Measurements from ENCODE around the gene XPNPEP1.
"Not testable (repeated sequence)": the region's sequence is repeated elsewhere in the genome, so short reads cannot be mapped to it uniquely, and the experiment has no call there.

The XPNPEP1 gene

GRCh38 chr10:109922358-109922975, 844 bp downstream of the XPNPEP1 start:
- H3K4me1 ChIP-seq = peaks cover 8% of the 10 kb centered on the region; the same call in 1 of the 2 replicates
- H3K9me3 ChIP-seq = no peaks in the 10 kb centered on the region
- DNase-seq (ENCODE audit: low spot score in 2 of 2) = no peak
- no peaks in the 10 kb centered on the region for H3K36me3 ChIP-seq (replicated peaks)
- no peaks in the 10 kb centered on the region for H3K27me3 ChIP-seq (ENCODE audit: low read depth)
- H3K4me3 ChIP-seq = peak overlapping the region; percentile 66
- in situ Hi-C loops (cut with MboI; ENCODE audit: low sequenced_read_pairs) = no loop called here

- in situ Hi-C loops (cut with MboI; ENCODE audit: low sequenced_read_pairs) = no loop called here
Observed at GRCh38 chr10:109920016-109920415, 3.3 kb downstream of the XPNPEP1 start.

GRCh38 chr10:109919220-109919619, 4.1 kb downstream of the XPNPEP1 start:
- H3K27me3 ChIP-seq (ENCODE audit: low read depth) = no peaks in the 10 kb centered on the region
- in situ Hi-C loops (cut with MboI; ENCODE audit: low sequenced_read_pairs) = no loop called here
- H3K36me3 ChIP-seq (replicated peaks) = no peaks in the 10 kb centered on the region
- DNase-seq (ENCODE audit: low spot score in 2 of 2) = no peak
- no peaks in the 10 kb centered on the region for H3K9me3 ChIP-seq
- no peak overlapping the region for H3K4me3 ChIP-seq
- H3K4me1 ChIP-seq = peaks cover 8% of the 10 kb centered on the region; the same call in 1 of the 2 replicates

More at GRCh38 chr10:109920016-109920415, 3.3 kb downstream of the XPNPEP1 start:
- no peak overlapping the region for H3K4me3 ChIP-seq
- no peaks in the 10 kb centered on the region for H3K27me3 ChIP-seq (ENCODE audit: low read depth)
- H3K9me3 ChIP-seq = no peaks in the 10 kb centered on the region
- no peaks in the 10 kb centered on the region for H3K36me3 ChIP-seq (replicated peaks)
- no peak for DNase-seq (ENCODE audit: low spot score in 2 of 2)
- H3K4me1 ChIP-seq = peaks cover 8% of the 10 kb centered on the region; the same call in 1 of the 2 replicates

- H3K9me3 ChIP-seq; H3K4me1 ChIP-seq; in situ Hi-C loops (cut with MboI; ENCODE audit: low sequenced_read_pairs): not testable (repeated sequence)
Observed at GRCh38 chr10:109918707-109919106, 4.6 kb downstream of the XPNPEP1 start.

GRCh38 chr10:109915566-109915965, 7.7 kb downstream of the XPNPEP1 start:
- H3K9me3 ChIP-seq = no peaks in the 10 kb centered on the region
- no peaks in the 10 kb centered on the region for H3K4me1 ChIP-seq
- H3K27me3 ChIP-seq (ENCODE audit: low read depth) = no peaks in the 10 kb centered on the region
- H3K36me3 ChIP-seq (replicated peaks) = peaks cover 9% of the 10 kb centered on the region
- in situ Hi-C loops (cut with MboI; ENCODE audit: low sequenced_read_pairs) = no loop called here
- DNase-seq (ENCODE audit: low spot score in 2 of 2) = no peak
- H3K4me3 ChIP-seq = no peak overlapping the region

More at GRCh38 chr10:109918707-109919106, 4.6 kb downstream of the XPNPEP1 start:
- DNase-seq (ENCODE audit: low spot score in 2 of 2); H3K4me3 ChIP-seq; H3K27me3 ChIP-seq (ENCODE audit: low read depth); H3K36me3 ChIP-seq (replicated peaks): not testable (repeated sequence)

- H3K9me3 ChIP-seq = no peaks in the 10 kb centered on the region
- no peaks in the 10 kb centered on the region for H3K27me3 ChIP-seq (ENCODE audit: low read depth)
- H3K36me3 ChIP-seq (replicated peaks) = peaks cover 10% of the 10 kb centered on the region
- in situ Hi-C loops (cut with MboI; ENCODE audit: low sequenced_read_pairs) = no loop called here
- no peaks in the 10 kb centered on the region for H3K4me1 ChIP-seq
- DNase-seq (ENCODE audit: low spot score in 2 of 2) = no peak
- H3K4me3 ChIP-seq = no peak overlapping the region
Observed at GRCh38 chr10:109914966-109915365, 8.3 kb downstream of the XPNPEP1 start.

GRCh38 chr10:109913306-109913892, 9.9 kb downstream of the XPNPEP1 start:
- Histone ChIP-seq H3K9me3 (no peaks in the 10 kb centered on the region), H3K27me3 (ENCODE audit: low read depth) (no peaks in the 10 kb centered on the region), H3K36me3 (replicated peaks) (peaks cover 10% of the 10 kb centered on the region), H3K4me3 (no peak overlapping the region), H3K4me1 (no peaks in the 10 kb centered on the region)
- DNase-seq (ENCODE audit: low spot score in 2 of 2) = no peak
- in situ Hi-C loops (cut with MboI; ENCODE audit: low sequenced_read_pairs) = no loop called here

GRCh38 chr10:109912335-109913281, 10.7 kb downstream of the XPNPEP1 start:
- Histone ChIP-seq H3K4me1 (no peaks in the 10 kb centered on the region), H3K27me3 (ENCODE audit: low read depth) (no peaks in the 10 kb centered on the region), H3K9me3 (no peaks in the 10 kb centered on the region), H3K36me3 (replicated peaks) (peaks cover 10% of the 10 kb centered on the region), H3K4me3 (no peak overlapping the region)
- in situ Hi-C loops (cut with MboI; ENCODE audit: low sequenced_read_pairs) = no loop called here
- no peak for DNase-seq (ENCODE audit: low spot score in 2 of 2)

GRCh38 chr10:109911903-109912302, 11.4 kb downstream of the XPNPEP1 start:
- peaks cover 13% of the 10 kb centered on the region for H3K36me3 ChIP-seq (replicated peaks)
- no peaks in the 10 kb centered on the region for H3K27me3 ChIP-seq (ENCODE audit: low read depth)
- H3K4me1 ChIP-seq = no peaks in the 10 kb centered on the region
- in situ Hi-C loops (cut with MboI; ENCODE audit: low sequenced_read_pairs) = no loop called here
- H3K9me3 ChIP-seq = no peaks in the 10 kb centered on the region
- DNase-seq (ENCODE audit: low spot score in 2 of 2) = no peak
- no peak overlapping the region for H3K4me3 ChIP-seq

GRCh38 chr10:109906316-109906715, 17.0 kb downstream of the XPNPEP1 start:
- in situ Hi-C loops (cut with MboI; ENCODE audit: low sequenced_read_pairs) = no loop called here
- DNase-seq (ENCODE audit: low spot score in 2 of 2) = no peak
- peaks cover 11% of the 10 kb centered on the region for H3K36me3 ChIP-seq (replicated peaks)
- H3K4me1 ChIP-seq = peaks cover 12% of the 10 kb centered on the region
- no peaks in the 10 kb centered on the region for H3K27me3 ChIP-seq (ENCODE audit: low read depth)
- H3K4me3 ChIP-seq = no peak overlapping the region
- no peaks in the 10 kb centered on the region for H3K9me3 ChIP-seq

GRCh38 chr10:109904397-109904796, 18.9 kb downstream of the XPNPEP1 start:
- peak; percentile 47 to 73 for DNase-seq (ENCODE audit: low spot score in 2 of 2)
- H3K9me3 ChIP-seq = no peaks in the 10 kb centered on the region
- in situ Hi-C loops (cut with MboI; ENCODE audit: low sequenced_read_pairs) = no loop called here
- peaks cover 12% of the 10 kb centered on the region for H3K4me1 ChIP-seq
- peaks cover 6% of the 10 kb centered on the region for H3K36me3 ChIP-seq (replicated peaks)
- H3K4me3 ChIP-seq = no peak overlapping the region
- no peaks in the 10 kb centered on the region for H3K27me3 ChIP-seq (ENCODE audit: low read depth)

- in situ Hi-C loops (cut with MboI; ENCODE audit: low sequenced_read_pairs) = no loop called here
- Histone ChIP-seq H3K4me1 (peaks cover 12% of the 10 kb centered on the region), H3K27me3 (ENCODE audit: low read depth) (no peaks in the 10 kb centered on the region), H3K4me3 (no peak overlapping the region), H3K9me3 (no peaks in the 10 kb centered on the region), H3K36me3 (replicated peaks) (peaks cover 6% of the 10 kb centered on the region)
- DNase-seq (ENCODE audit: low spot score in 2 of 2) = no peak
Observed at GRCh38 chr10:109902992-109903947, 20.0 kb downstream of the XPNPEP1 start.

Data from HAP-1 (cell line).